GM19468 (cell line): ENCODE measurements around the gene ACAA1.
"Not testable (repeated sequence)": the region's sequence is repeated elsewhere in the genome, so short reads cannot be mapped to it uniquely, and the experiment has no call there.

ENCODE experiments used
- ATAC-seq: cut with Tn5 transposase; IDR thresholded peaks from one replicate; pipeline ENCODE4 v1.9.1; 2021; ENCODE audit warnings: mild to moderate bottlenecking, moderate library complexity, moderate number of reproducible peaks; ENCODE audit not compliant: unreplicated experiment; ENCODE audit errors: extremely low read depth

ACAA1 gene, protein sequence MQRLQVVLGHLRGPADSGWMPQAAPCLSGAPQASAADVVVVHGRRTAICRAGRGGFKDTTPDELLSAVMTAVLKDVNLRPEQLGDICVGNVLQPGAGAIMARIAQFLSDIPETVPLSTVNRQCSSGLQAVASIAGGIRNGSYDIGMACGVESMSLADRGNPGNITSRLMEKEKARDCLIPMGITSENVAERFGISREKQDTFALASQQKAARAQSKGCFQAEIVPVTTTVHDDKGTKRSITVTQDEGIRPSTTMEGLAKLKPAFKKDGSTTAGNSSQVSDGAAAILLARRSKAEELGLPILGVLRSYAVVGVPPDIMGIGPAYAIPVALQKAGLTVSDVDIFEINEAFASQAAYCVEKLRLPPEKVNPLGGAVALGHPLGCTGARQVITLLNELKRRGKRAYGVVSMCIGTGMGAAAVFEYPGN

DNA sequence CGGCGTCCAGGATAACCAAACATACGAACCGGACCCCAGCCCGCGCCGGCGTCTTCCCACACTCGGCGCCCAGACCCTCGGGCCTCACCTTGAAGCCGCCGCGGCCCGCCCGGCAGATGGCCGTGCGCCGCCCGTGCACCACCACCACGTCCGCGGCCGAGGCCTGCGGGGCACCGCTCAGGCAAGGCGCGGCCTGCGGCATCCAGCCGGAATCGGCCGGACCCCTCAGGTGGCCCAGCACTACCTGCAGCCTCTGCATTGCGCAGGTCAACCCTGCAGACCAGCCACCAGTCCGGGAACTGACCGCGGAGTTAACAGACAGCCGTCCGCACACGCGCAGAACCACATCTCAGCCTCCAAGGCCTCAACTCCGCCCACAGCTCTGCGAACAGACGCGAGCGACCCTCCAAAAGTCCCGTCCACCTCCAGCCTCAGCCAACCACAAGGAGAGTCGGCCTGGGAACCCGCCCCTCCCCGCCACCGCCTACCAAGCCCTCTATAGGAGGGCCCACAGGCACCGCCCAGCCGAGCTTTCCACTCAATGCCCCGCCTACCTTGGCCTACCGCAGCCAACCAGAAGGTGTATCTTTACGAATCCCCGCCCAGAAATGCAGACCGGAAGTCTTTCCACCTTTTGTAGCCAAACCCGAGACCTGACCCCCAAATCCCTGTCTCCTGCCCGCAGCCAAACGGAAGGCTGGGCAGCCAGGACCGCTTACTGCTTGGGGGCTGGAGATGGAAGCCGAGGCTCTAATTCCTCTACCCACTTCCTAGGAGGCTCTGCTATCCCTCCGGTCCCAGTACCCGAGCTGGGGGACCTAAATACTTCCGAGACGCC, at the start of gene ACAA1:
ACAA1 (minus strand) TSS at position 351 of the 838 bp plus-strand sequence; CDS start at position 259, 92 bp downstream.
- peak; percentile 82 for ATAC-seq

DNA sequence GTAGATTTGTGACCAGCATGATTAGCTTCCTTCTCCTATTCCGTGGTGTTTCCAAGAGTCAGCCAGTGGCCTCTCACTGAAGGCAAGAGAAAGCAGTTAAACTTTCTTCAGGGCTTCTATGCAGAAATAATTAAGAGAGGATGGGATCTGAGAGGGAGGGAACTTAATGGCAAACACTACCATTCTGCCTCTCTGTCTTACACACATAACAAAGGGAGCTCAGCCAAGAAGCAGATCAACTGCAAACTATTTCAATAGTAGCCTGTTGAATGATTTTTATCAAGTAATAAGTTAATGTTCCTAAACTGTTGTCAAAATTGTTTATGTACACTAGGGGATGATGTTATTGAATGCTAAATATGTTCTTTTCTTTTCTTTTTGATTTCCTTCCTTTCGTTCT, 40.3 kb upstream of the ACAA1 start:
- ATAC-seq = no peak

DNA sequence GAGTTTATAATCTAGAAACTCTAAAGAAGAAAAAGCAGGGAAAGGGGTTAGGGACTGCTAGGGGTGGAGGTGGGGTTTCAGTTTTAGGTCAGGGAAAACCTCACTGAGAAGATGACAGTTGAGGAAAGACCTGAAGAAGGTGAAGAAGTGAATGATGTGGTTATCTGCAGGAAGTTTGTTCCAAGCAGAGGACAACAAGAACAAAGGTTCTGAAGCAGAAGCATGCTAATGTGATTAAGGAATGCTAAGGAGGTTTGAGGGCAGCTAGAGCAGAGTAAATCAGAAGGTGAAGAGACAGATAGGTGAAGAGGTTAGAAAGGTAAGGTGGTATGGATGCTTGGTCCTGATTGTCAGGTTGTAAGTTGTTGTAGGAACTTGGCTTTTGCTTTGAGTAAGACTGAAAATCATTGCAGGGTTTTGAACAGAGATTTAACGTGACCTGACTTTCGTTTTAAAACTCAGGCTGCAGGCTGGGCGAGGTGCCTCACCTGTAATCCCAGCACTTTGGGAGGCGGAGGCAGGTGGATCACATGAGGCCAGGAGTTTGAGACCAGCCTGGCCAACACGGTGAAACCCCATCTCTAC, 37.0 kb upstream of the ACAA1 start:
- no peak for ATAC-seq

DNA sequence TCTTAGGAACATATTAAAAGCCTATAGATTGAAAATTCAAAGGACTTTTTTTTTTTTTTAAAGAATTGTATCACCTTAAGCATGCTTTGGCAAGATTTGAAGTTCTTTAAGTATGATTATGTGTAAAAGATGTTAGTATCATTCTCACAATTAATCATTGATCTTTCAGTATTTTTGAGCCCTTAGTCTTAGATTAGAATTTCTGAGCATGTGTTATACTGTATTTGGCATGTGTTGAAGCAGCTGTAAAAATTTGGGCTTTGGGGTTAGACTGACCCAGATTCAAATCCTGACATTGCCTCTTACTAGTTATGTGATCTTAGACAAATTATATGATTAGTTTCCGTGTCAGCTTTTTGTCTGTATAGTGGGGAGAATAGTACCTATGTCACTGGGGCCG, 34.7 kb upstream of the ACAA1 start:
- ATAC-seq = no peak

DNA sequence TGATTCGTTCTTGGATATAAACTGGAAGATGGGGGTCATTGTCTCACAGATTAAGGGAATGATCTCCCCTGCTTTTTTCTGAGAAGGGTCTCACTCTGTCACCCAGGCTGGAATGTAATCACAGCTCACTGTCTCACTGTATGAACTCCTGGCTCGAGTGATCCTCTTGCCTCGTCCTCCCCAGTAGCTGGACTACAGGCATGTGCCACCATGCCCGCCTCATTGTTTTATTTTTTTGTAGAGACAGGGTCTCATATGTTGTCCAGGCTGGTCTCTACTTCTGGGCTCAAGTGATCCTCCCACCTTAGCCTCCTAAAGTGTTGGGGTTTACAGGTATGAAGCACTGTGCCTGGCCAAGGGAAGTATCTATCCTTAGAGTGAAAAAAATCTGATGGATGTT, 33.8 kb upstream of the ACAA1 start:
- ATAC-seq = no peak

DNA sequence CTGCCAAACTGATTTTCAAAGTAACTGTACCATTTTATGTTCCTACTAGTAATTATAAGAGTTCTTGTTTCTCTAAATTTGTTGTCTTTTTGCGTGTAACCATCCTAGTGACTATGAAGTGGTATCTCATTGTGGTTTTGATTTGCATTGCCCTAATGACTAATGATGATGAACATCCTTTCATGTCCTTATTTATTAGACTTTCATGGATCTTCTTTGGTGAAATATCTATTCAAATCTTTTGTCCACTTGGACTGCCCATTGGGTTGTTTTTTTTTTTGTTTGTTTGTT, 32.0 kb upstream of the ACAA1 start:
- ATAC-seq = no peak

DNA sequence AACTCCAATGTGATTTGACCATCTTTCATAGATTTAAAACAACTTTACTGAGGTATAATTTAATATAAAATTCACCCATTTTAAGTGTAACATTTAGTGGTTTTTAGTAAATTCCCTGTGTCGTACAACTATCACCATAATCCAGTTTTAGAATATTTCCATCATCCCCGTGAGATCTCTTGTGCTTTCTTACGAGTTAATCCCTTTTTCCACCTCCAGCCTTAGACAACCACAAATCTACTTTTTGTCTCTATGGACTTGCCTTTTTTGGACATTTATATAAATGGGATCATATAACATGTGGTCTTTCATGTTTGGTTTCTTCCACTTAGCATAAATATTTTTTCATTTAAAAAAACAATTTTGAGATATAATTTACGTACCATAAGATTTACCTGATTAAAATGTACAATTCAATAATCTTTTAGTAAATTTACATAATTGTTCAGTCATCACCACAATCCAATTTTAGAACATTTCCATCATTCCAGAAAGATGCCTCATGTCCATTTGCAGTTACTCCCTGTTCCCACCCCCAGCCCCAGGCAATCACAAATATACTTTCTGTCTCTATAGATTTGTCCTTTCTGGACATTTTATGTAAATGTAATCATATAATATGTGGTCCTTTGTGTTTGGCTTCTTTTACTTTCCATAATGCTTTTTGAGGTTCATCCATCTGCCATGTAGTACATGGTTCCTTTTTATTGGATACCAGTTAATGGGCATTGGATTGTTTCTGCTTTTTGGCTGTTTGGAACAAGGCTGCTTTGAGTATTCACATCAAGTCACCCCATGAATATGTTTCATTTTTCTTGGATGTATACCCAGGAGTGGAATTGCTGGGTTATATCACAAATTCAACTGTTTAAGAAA, 31.5 kb upstream of the ACAA1 start:
- no peak for ATAC-seq

DNA sequence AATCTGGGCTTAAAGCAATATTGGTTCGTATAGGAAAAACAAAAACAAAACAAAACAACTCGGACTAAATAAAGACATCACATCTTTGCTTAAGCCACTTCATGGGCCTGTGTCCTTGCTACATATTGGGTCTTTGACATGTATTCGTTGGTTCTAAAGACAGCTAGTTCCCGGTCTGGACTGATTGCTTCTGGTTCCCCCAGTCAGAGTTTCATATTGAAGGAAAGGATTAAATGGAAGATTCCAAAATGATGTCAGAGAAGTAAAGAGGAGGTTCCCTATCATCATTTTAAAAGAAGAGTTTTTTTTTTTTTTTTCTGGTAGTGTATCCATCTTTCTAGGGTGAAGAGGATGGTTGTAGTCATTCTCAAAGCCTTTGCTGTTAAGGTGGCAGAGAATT, 30.7 kb upstream of the ACAA1 start:
- ATAC-seq = no peak

DNA sequence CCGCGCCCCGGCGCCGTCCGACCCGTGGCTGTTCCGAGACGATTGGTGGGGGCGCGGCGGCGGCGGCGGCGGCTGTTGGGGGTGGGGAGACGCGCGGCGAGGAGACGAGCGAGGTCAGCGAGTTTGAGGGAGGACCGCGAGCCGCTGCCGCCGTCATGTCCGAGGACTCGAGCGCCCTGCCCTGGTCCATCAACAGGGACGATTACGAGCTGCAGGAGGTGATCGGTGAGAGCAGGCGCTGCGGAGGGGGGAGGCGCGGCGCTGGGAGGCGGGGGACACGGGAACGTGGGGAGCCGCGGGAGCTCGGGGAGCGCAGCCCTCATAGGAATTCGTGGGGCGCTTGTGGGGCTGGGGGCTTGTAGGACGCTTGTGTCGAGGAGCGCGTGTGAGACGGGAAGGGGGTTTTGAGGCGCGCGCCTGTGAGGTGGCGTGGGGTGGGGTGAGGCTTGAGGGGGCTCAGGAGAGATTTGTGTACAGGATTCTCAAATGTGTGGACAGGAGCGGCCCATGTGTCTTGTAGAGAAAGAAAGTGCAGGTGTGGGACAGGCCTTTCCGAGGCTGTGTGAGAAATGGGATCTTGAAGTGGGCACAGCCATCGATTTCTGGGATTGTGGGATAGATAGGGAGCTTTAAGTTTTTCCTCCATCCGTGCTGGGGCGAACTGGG, 28.9 kb upstream of the ACAA1 start:
- ATAC-seq = no peak

DNA sequence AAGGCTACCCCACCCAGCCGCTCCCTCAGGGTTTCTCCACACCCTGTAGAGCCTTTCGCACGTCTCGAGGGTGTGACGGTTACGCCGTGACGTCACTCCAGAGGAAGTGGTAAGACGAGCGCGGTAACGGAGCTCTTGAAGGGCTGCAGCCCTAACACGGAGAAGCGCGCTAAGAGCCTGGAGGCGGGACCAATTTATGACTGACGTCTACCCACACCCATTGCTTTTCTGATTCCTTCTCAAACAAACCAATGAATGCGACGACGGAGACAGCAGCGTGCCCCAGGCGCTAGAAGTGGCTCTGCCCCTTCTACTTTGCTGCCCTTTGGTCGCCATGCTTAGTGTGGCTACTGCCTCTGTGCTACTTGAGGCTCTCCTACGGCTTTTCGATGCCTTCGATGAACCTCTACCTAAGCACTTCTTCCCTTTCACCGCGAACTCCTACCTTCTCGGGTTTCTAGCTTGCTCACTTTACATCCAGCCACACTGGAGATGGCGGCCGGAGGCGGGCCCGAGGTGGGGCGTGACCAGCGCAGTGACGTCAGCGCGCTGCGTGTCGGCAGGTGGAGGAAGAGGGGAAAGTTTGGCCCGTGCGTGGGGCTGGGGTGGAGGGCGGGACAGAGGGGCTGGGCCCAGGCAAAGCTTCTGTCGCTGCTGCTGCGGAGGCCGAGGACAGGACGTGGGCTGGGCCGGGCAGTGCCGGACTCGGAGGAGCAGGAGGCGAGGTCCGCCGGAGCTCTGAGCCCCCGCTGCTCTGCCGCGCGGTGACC, 28.2 kb upstream of the ACAA1 start, which contains the start of gene OXSR1:
OXSR1 (plus strand) TSS at position 586 of the 770 bp plus-strand sequence. CDS start 340 bp downstream, outside the sequence.
- peak; percentile 95 for ATAC-seq

DNA sequence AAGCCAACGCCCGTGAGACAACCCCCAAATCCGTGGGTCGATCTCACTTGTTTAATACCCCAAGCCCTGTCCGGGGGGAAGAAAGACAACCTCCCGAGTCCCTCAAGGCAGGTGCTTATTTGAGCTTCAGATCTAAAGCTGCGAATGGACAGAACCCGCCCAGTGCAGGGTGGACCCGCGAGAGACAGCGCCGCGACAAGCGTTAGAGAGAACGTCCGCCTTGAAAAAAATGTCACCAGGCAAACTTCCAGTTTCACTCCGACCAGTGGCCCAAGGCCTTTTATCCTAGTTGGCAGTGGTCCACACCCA, 27.7 kb upstream of the ACAA1 start:
- ATAC-seq = no peak

DNA sequence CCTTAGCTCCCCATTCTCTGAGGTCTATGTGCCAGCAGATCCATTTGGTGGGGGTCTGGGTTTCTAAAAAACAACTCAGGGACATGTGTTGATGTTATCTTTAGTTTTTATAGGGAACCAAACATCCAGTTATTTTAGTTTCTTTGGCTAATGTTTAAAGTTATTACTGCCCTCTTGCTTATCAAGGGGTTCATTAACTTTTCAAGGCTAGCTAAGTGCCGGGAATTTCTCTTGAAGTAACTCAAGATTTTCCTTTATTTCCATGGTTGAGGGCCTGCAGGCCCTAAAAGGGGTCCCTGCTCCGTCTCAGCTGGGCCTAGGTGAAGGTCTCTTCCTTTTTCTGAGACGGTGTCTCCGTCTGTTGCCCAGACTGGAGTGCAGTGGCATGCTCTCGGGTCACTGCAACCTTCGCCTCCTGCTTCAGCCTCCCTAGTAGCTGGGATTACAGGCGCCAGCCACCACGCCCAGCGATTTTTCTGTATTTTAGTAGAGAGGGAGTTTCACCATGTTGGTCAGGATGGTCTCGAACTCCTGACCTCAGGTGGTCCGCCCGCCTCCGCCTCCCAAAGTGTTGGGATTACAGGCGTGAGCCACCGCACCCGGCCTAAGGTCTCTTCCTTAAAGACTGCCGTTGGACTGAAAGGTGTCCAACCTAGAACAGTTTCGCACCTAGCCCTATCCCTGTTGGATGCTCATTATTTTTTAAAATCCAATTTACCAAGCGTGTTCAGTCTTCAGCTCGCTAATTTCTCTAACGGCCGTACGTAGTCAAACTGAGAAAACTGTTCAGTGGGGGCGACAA, 27.1 kb upstream of the ACAA1 start:
- ATAC-seq = no peak

DNA sequence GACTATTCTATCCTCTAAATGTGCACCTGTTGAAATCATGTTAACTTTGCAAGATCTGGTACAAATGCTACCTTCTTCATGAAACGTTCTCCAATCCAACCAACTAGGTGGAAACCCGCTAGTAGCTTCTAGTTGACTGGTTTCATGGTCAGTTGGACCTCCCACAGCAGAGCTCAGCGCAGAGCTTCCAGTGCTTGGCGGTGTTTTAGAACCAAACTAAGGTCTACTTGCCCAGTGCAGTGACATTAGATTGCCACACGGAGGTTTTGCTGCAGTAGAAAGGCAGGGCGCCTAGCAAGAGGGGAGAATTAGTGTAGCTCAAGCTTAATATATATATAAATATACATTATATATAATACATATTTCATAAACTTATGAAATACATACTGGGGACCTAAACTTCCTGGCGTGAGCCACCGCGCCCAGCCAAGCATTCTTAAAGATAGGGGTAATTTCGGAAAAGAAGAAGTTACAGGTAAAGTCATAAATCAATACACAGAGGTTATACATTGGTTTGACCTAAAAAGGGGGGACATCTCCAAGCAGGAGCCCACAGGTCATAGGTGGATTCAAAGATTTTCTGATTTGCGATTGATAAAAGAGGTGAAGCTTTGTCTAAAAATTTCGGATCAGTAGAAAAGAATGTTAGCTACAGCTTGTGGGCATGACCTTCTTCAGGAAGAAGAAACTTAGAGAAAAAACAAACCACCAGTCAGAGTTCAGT, 26.4 kb upstream of the ACAA1 start:
- ATAC-seq = no peak

DNA sequence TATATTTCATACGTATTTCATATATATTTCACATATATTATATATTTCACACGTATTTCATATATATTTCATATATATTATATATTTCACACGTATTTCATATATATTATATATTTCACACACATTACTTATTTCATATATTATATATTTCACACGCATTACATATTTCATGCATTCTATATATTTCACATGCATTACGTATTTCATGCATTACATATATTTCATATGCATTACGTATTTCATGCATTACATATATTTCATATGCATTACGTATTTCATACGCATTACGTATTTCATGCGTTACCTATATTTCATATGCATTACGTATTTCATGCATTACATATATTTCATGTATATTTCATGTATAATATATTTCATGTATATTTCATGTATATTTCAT, 23.8 kb upstream of the ACAA1 start:
- ATAC-seq = not testable (repeated sequence)

DNA sequence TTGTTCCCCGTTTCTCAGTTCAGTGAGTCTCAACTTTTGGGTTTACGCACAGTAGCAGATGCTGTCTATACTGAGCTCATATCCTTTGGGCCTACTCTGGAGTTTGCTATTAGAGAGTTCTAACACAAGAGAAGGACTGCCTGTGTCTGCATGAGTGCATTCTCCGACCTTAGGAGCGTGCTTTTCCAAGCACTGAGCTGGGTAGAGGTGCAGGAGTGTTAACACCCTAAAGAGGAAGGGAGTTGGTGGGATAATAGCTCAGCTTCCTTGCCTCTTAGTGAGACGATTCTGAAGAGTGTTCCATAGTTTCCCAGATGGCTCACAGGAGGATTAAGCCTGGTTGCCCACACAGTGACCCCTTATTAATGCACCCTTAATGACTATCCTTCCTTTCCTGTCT, 21.5 kb upstream of the ACAA1 start:
- ATAC-seq = no peak

DNA sequence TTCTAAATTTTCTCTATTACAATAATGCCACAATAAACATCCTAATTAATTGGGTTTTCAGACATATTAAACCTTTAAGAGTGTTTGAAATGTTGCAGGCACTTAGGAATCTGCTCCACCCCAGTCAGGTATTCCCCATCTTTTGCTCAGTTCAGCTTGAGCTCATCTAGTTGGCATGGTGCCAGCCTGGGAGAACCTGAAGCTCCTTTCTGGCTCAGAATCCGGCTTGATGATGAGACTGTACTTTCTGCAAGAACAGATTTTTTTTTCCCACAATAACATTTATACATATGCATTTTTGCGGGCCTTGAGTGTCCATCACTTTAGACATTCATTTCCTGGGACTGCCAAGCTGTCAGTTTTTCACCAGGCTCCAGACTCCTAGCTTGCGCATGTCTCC, 20.7 kb upstream of the ACAA1 start:
- no peak for ATAC-seq

DNA sequence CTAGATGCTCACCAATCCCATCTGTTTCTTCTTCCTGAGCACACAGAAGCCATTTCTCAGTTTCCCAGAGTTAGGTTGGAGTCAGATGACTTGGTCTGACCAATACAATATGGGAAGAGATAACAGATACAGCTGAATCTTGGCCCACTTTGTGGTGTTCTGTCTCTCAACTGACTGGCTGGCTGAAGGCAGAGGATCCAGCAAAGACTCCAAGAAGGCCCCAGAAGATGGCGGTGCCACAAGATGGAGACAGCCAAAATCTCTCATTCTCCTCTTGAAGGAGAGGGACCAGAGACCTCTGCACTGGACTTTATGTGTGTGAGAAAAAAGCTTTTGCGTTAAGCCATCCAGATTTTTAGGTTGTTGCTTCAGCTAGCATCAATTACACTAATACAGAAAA, 20.2 kb upstream of the ACAA1 start:
- no peak for ATAC-seq

DNA sequence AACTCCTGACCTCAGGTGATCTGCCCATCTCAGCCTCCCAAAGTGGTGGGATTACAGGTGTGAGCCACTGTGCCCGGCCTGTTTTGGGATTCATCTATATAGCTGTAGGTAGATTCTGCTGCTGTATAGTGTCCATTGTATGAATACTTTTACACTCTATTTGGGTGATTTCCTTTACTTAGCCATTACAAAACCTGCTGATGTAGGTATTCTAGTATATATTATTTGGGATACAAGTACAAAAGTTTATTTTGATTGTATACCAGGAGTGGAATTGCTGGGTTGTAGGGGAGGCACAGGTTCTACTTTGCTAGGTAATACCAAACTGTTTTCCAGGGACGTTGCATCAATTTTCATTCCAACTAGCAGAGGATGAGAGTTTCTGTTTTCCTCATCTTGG, 18.9 kb upstream of the ACAA1 start:
- ATAC-seq = no peak
